Osteocyte (in vitro differentiated cells): Measurements from ENCODE around the gene DTNB. TPM values are rescaled to one million over a fixed set of nuclear protein-coding genes. Genes with fewer than 3 reads are reported as not detected.

Experiments
- DNase-seq: peaks from one replicate; pipeline ENCODE4 v3.0.0; 2021; ENCODE audit warnings: mixed read lengths; ENCODE audit not compliant: unreplicated experiment; ENCODE audit errors: extremely low spot score
- H3K27ac Mint-ChIP-seq: one replicate; pipeline ENCODE4 v1.8.0; 2021; ENCODE audit warnings: mild to moderate bottlenecking, mixed read lengths; ENCODE audit not compliant: unreplicated experiment
- H3K27me3 Mint-ChIP-seq: one replicate; pipeline ENCODE4 v1.8.0; 2021; ENCODE audit warnings: mixed read lengths; ENCODE audit not compliant: unreplicated experiment
- H3K36me3 Mint-ChIP-seq: one replicate; pipeline ENCODE4 v1.8.0; 2021; ENCODE audit warnings: mixed read lengths; ENCODE audit not compliant: unreplicated experiment
- H3K4me1 Mint-ChIP-seq: one replicate; pipeline ENCODE4 v1.8.0; 2021; ENCODE audit warnings: mixed read lengths; ENCODE audit not compliant: unreplicated experiment
- H3K4me3 Mint-ChIP-seq: one replicate; pipeline ENCODE4 v1.8.0; 2021; ENCODE audit warnings: mild to moderate bottlenecking, moderate library complexity, mixed read lengths; ENCODE audit not compliant: unreplicated experiment
- H3K9me3 Mint-ChIP-seq: one replicate; pipeline ENCODE4 v1.8.0; 2021; ENCODE audit warnings: mixed read lengths; ENCODE audit not compliant: unreplicated experiment
- CTCF ChIP-seq: fragments of 200-600 bp; sonication (generic); IDR thresholded peaks from 2 replicates; pipeline ENCODE4 v1.5.0; 2021; ENCODE audit warnings: antibody characterized with exemption, mild to moderate bottlenecking, moderate library complexity
- total RNA-seq: library from RNA; stranded (reverse); gene quantifications from 2 replicates; pipeline ENCODE4 v1.2.1, GENCODE V29; 2021

The DTNB gene
- total RNA-seq, 1 donor from 2014 or later = 20.9 TPM

DNA sequence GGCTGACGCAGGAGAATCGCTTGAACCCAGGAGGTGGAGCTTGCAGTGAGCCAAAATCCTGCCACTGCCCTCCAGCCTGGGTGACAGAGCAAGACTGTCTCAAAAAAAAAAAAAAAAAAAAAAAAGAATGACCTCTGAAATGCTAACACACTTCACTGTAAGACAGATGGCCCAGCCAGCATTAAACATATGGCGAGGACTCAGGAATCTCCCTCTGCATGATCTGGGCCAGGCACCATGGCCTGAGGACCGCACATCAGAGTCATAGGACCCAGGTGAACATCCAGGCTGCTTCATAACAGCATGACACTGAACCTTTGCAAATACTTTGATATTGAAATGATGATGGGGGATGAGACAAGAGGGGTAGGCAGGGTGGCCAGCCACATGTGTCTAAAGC, 275.6 kb downstream of the DTNB start:
- H3K4me3 Mint-ChIP-seq = no peak overlapping the region
- peaks cover 10% of the 10 kb centered on the region for H3K9me3 Mint-ChIP-seq
- no peak for DNase-seq
- H3K4me1 Mint-ChIP-seq = no peaks in the 10 kb centered on the region
- no peak for TF ChIP-seq CTCF
- H3K27me3 Mint-ChIP-seq = no peaks in the 10 kb centered on the region
- H3K36me3 Mint-ChIP-seq = no peaks in the 10 kb centered on the region
- H3K27ac Mint-ChIP-seq = no peak overlapping the region

GRCh38 chr2:25389161-25389560, 284.2 kb downstream of the DTNB start:
- Mint-ChIP-seq H3K9me3 (peaks cover 7% of the 10 kb centered on the region), H3K27ac (no peak overlapping the region), H3K4me3 (no peak overlapping the region), H3K36me3 (peaks cover 20% of the 10 kb centered on the region), H3K4me1 (no peaks in the 10 kb centered on the region), H3K27me3 (no peaks in the 10 kb centered on the region)
- DNase-seq = no peak
- no peak for TF ChIP-seq CTCF

- TF ChIP-seq CTCF = no peak
- H3K27me3 Mint-ChIP-seq = no peaks in the 10 kb centered on the region
- H3K36me3 Mint-ChIP-seq = peaks cover 20% of the 10 kb centered on the region
- no peak overlapping the region for H3K4me3 Mint-ChIP-seq
- no peaks in the 10 kb centered on the region for H3K4me1 Mint-ChIP-seq
- no peaks in the 10 kb centered on the region for H3K9me3 Mint-ChIP-seq
- DNase-seq = no peak
- no peak overlapping the region for H3K27ac Mint-ChIP-seq
Observed at GRCh38 chr2:25388491-25388890, 284.9 kb downstream of the DTNB start.

- no peaks in the 10 kb centered on the region for H3K27me3 Mint-ChIP-seq
- H3K36me3 Mint-ChIP-seq = peaks cover 20% of the 10 kb centered on the region
- H3K27ac Mint-ChIP-seq = no peak overlapping the region
- no peak for DNase-seq
- no peak overlapping the region for H3K4me3 Mint-ChIP-seq
- TF ChIP-seq CTCF = no peak
- H3K4me1 Mint-ChIP-seq = no peaks in the 10 kb centered on the region
- no peaks in the 10 kb centered on the region for H3K9me3 Mint-ChIP-seq
Observed at GRCh38 chr2:25387876-25388449, 285.4 kb downstream of the DTNB start.

GRCh38 chr2:25386971-25387875, 286.2 kb downstream of the DTNB start:
- Mint-ChIP-seq H3K36me3 (peaks cover 20% of the 10 kb centered on the region), H3K27me3 (no peaks in the 10 kb centered on the region), H3K4me1 (no peaks in the 10 kb centered on the region), H3K4me3 (no peak overlapping the region), H3K27ac (no peak overlapping the region), H3K9me3 (no peaks in the 10 kb centered on the region)
- TF ChIP-seq CTCF = no peak
- no peak for DNase-seq
